WTC11 (cell line): Measurements from ENCODE around the gene IL1RAPL1. TPM values are rescaled to one million over a fixed set of nuclear protein-coding genes. Genes with fewer than 3 reads are reported as not detected.

Source experiments
- ATAC-seq: fragments of 200-7000 bp; cut with Tn5 transposase; 2 replicates; pipeline ENCODE4 v1.10.0; 2021; ENCODE audit warnings: mild to moderate bottlenecking, moderate library complexity
- CTCF ChIA-PET: fragments of 300-600 bp; sonication (Branson Sonifier 250); formaldehyde crosslinking; loops from one replicate; lab custom pipeline; 2021; ENCODE audit warnings: antibody characterized with exemption; lab: Charles Lee
- POLR2A ChIA-PET: fragments of 350-600 bp; sonication (Branson Sonifier 250); formaldehyde crosslinking; loops from one replicate; lab custom pipeline; 2021; ENCODE audit warnings: antibody characterized with exemption; lab: Charles Lee
- DNase-seq: peaks from one replicate; pipeline ENCODE4 v3.0.0; 2021; ENCODE audit warnings: low spot score
- H3K27ac Mint-ChIP-seq: 2 replicates; pipeline ENCODE4 v1.8.0; 2021; ENCODE audit warnings: mixed read lengths
- H3K27me3 Mint-ChIP-seq: 2 replicates; pipeline ENCODE4 v1.8.0; 2021; ENCODE audit warnings: low read depth, mild to moderate bottlenecking, moderate library complexity, mixed read lengths
- H3K36me3 Mint-ChIP-seq: 2 replicates; pipeline ENCODE4 v1.8.0; 2021; ENCODE audit warnings: mixed read lengths
- H3K4me1 Mint-ChIP-seq: 2 replicates; pipeline ENCODE4 v1.8.0; 2022; ENCODE audit warnings: mixed read lengths
- H3K4me3 Mint-ChIP-seq: 2 replicates; pipeline ENCODE4 v1.8.0; 2021; ENCODE audit warnings: mild to moderate bottlenecking, moderate library complexity, mixed read lengths
- H3K9me3 Mint-ChIP-seq: 2 replicates; pipeline ENCODE4 v1.8.0; 2021; ENCODE audit warnings: mixed read lengths
- AFF4 ChIP-seq: sonication (generic); formaldehyde crosslinking; IDR thresholded peaks from 2 replicates; pipeline ENCODE4 v1.8.1; 2023; ENCODE audit warnings: mild to moderate bottlenecking, missing genetic modification reagents, borderline replicate concordance
- ARID4B ChIP-seq: sonication (generic); formaldehyde crosslinking; IDR thresholded peaks from 2 replicates; pipeline ENCODE4 v1.8.0; 2023; ENCODE audit warnings: missing genetic modification reagents, mild to moderate bottlenecking, borderline replicate concordance
- ATF1 ChIP-seq: sonication (generic); formaldehyde crosslinking; IDR thresholded peaks from 2 replicates; pipeline ENCODE4 v1.8.1; 2023; ENCODE audit warnings: mild to moderate bottlenecking, moderate library complexity, missing genetic modification reagents
- ATF2 ChIP-seq: sonication (generic); formaldehyde crosslinking; IDR thresholded peaks from 2 replicates; pipeline ENCODE4 v1.8.1; 2022; ENCODE audit warnings: low read depth, missing genetic modification reagents, borderline replicate concordance
- CREB1 ChIP-seq: sonication (generic); formaldehyde crosslinking; IDR thresholded peaks from 2 replicates; pipeline ENCODE4 v1.8.0; 2023; ENCODE audit warnings: mild to moderate bottlenecking, missing genetic modification reagents
- EMX1 ChIP-seq: fragments of 250-450 bp; sonication (Bioruptor Pico); IDR thresholded peaks from 2 replicates; pipeline ENCODE4 v1.8.0; 2021; ENCODE audit warnings: mild to moderate bottlenecking
- FOXP4 ChIP-seq: sonication (generic); formaldehyde crosslinking; IDR thresholded peaks from 2 replicates; pipeline ENCODE4 v1.8.0; 2022; ENCODE audit warnings: mild to moderate bottlenecking, missing genetic modification reagents
- HMGA2 ChIP-seq: fragments of 250-450 bp; sonication (Bioruptor Pico); IDR thresholded peaks from 2 replicates; pipeline ENCODE4 v1.4.0; 2021; ENCODE audit warnings: mild to moderate bottlenecking, moderate library complexity
- IRF2 ChIP-seq: sonication (generic); formaldehyde crosslinking; IDR thresholded peaks from 2 replicates; pipeline ENCODE4 v1.8.0; 2022; ENCODE audit warnings: low read depth, missing genetic modification reagents, borderline replicate concordance
- NFYB ChIP-seq: sonication (generic); formaldehyde crosslinking; conservative IDR thresholded peaks from 2 replicates; pipeline ENCODE4 v1.8.0; 2022; ENCODE audit warnings: low read depth, missing genetic modification reagents
- NR3C1 ChIP-seq: sonication (generic); formaldehyde crosslinking; conservative IDR thresholded peaks from 2 replicates; pipeline ENCODE4 v1.8.1; 2023; ENCODE audit warnings: low read depth, mild to moderate bottlenecking, missing genetic modification reagents
- PRRX2 ChIP-seq: fragments of 250-450 bp; sonication (Bioruptor Pico); IDR thresholded peaks from 2 replicates; pipeline ENCODE4 v1.8.0; 2021; ENCODE audit warnings: mild to moderate bottlenecking
- SP1 ChIP-seq: sonication (generic); formaldehyde crosslinking; conservative IDR thresholded peaks from 2 replicates; pipeline ENCODE4 v1.8.1; 2022; ENCODE audit warnings: missing genetic modification reagents
- TEAD4 ChIP-seq: sonication (generic); formaldehyde crosslinking; IDR thresholded peaks from 2 replicates; pipeline ENCODE4 v1.8.0; 2022; ENCODE audit warnings: mild to moderate bottlenecking, missing genetic modification reagents
- ZBTB43 ChIP-seq: sonication (generic); formaldehyde crosslinking; IDR thresholded peaks from 2 replicates; pipeline ENCODE4 v1.8.1; 2023; ENCODE audit warnings: mild to moderate bottlenecking, missing genetic modification reagents
- ZNF121 ChIP-seq: sonication (generic); formaldehyde crosslinking; IDR thresholded peaks from 2 replicates; pipeline ENCODE4 v1.8.0; 2023; ENCODE audit warnings: missing genetic modification reagents
- ZNF232 ChIP-seq: sonication (generic); formaldehyde crosslinking; IDR thresholded peaks from 2 replicates; pipeline ENCODE4 v1.8.0; 2022; ENCODE audit warnings: mild to moderate bottlenecking, missing genetic modification reagents
- ZNF281 ChIP-seq: sonication (generic); formaldehyde crosslinking; IDR thresholded peaks from 2 replicates; pipeline ENCODE4 v1.8.0; 2023; ENCODE audit warnings: mild to moderate bottlenecking, missing genetic modification reagents
- ZSCAN18 ChIP-seq: fragments of 250-450 bp; sonication (Bioruptor Pico); IDR thresholded peaks from 2 replicates; pipeline ENCODE4 v2.1.2; 2022; ENCODE audit warnings: mild to moderate bottlenecking, moderate library complexity
- total RNA-seq: library from RNA; stranded (reverse); gene quantifications from 3 replicates; pipeline ENCODE4 v1.2.3, GENCODE V29; 2021

Gene IL1RAPL1
- total RNA-seq, 1 experiment from 2014 or later = 0.13 TPM

GRCh38 chrX:29653721-29654120 is 1066.5 kb downstream of the IL1RAPL1 start:
- CTCF ChIA-PET = no interaction called here
- Mint-ChIP-seq H3K9me3 (no peaks in the 10 kb centered on the region), H3K27me3 (no peaks in the 10 kb centered on the region), H3K4me1 (peaks cover 4% of the 10 kb centered on the region; the same call in 1 of the 2 replicates), H3K36me3 (no peaks in the 10 kb centered on the region), H3K4me3 (no peak overlapping the region), H3K27ac (no peak overlapping the region)
- POLR2A ChIA-PET = no interaction called here
- ATAC-seq (no peak), DNase-seq (no peak)
- TF ChIP-seq ATF1 (CRISPR knock-in tag) = no peak
- no peak for TF ChIP-seq HMGA2
- no peak for TF ChIP-seq CREB1 (CRISPR knock-in tag)
- TF ChIP-seq FOXP4 (CRISPR knock-in tag) = no peak
- TF ChIP-seq NFYB (CRISPR knock-in tag) = no peak
- TF ChIP-seq ZSCAN18 (CRISPR knock-in tag) = no peak
- no peak for TF ChIP-seq ARID4B (CRISPR knock-in tag)
- TF ChIP-seq ATF2 (CRISPR knock-in tag) = no peak
- TF ChIP-seq NR3C1 = no peak

- no peaks in the 10 kb centered on the region for H3K27me3 Mint-ChIP-seq
- H3K4me3 Mint-ChIP-seq = no peak overlapping the region
- no peaks in the 10 kb centered on the region for H3K36me3 Mint-ChIP-seq
- no peaks in the 10 kb centered on the region for H3K9me3 Mint-ChIP-seq
- no peak for DNase-seq
- CTCF ChIA-PET = no interaction called here
- peaks cover 3% of the 10 kb centered on the region; the same call in 1 of the 2 replicates for H3K4me1 Mint-ChIP-seq
- H3K27ac Mint-ChIP-seq = no peak overlapping the region
- POLR2A ChIA-PET = no interaction called here
- ATAC-seq = no peak
- TF ChIP-seq EMX1 (CRISPR knock-in tag) (no peak), IRF2 (CRISPR knock-in tag) (no peak), ZBTB43 (CRISPR knock-in tag) (no peak), TEAD4 (CRISPR knock-in tag) (no peak), SP1 (CRISPR knock-in tag) (no peak), AFF4 (CRISPR knock-in tag) (no peak), ZNF281 (no peak), ZNF121 (CRISPR knock-in tag) (no peak), ZNF232 (CRISPR knock-in tag) (no peak), HMGA2 (no peak), PRRX2 (CRISPR knock-in tag) (no peak)
Observed at GRCh38 chrX:29659911-29660310, 1072.7 kb downstream of the IL1RAPL1 start.
